C1 segment of cervical spinal cord (tissue), 14 donors: ENCODE measurements around the gene OSGIN1.

Source experiments
- DNase-seq, 14 donors: peaks; one replicate each; lab custom pipeline; 2025; lab: John Stamatoyannopoulos, UW

The OSGIN1 gene, protein sequence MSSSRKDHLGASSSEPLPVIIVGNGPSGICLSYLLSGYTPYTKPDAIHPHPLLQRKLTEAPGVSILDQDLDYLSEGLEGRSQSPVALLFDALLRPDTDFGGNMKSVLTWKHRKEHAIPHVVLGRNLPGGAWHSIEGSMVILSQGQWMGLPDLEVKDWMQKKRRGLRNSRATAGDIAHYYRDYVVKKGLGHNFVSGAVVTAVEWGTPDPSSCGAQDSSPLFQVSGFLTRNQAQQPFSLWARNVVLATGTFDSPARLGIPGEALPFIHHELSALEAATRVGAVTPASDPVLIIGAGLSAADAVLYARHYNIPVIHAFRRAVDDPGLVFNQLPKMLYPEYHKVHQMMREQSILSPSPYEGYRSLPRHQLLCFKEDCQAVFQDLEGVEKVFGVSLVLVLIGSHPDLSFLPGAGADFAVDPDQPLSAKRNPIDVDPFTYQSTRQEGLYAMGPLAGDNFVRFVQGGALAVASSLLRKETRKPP

DNA sequence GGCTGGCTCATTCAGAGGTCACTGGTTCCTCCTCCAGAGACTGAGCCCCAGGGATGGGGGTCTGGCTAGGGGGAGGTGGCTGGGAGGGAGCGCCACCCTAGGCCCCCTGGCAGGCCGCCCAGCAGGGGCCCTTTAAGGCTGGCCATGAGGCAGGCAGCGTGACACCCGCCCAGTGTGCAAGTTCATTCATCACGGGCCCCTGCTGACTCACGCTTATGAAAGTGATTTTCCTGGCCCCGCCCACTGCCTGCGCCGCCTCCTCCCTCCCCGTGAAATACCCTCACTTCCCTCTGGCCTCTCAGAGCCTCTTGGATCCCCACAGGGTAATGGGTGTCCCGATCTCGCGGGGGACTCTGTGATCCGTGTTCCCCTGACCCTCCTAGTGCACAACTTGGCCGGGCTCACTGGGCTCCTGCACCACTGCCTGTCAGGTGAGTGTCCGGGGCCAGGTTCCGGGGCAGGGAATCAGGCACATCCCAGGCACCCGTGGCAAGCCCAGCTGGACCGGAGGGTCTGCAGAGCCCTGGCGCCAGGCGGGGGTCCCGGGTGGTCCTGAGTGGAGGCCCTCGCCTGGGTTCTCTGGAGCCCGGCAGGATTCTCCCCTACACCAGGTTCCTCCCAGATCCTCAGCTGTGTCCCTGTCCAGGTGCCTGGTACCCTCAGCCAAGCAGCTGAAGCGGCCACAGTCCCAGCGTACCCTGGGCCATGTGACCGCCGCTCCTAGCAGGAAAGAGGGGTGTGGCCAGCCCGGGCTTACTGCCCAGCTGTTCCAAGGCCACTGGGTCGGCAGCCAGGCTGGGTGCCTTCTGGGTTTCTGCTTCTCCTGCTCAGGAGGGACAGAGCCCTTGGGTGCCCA, at the start of gene OSGIN1:
Gene OSGIN1 (plus strand): TSS at position 301 of the 856 bp plus-strand sequence. CDS start 4,432 bp downstream, outside the sequence.
- DNase-seq, result peak in 13 of 14 donors; percentile 9 to 90 (median 71)

DNA sequence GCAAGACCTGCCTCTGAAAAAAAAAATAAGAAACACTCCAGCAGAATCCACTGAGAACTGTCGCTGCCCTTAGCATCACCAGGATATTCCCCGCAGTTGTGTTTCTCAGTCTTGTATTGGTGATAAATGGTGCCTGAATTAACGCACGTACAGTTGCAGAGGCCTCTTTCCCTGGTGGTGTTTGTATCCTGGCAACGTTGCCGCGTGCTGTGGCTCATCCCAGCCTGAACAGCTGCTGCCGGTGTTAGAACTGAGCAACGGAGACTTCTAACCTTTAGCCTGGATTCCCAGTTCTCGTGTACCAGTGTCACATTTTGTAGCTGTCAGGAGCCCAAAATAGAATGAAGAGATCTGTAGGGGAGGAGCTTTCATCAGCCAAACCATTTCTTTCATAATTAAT, 49.3 kb upstream of the OSGIN1 start:
- DNase-seq, result peak in 4 of 14 donors; percentile 12 to 20 (median 15)

DNA sequence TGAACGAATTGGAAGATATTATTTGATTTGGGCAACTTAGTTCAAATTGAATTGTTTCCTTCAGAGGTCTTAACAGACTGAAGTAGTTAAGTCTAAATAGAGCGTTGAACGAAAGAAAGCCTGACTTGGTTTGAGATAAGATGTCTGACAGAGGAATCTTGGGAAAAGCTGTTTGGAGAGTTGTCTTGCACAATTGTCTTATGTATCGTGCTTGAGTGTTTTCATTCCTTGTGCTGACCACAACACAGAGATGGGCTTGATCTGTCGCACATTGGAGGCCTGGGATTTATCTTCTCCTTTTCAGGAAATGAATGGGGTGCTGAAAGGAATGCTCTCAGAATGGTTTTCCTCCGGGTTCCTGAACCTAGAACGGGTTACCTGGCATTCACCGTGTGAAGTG, 46.4 kb upstream of the OSGIN1 start:
- DNase-seq, result no peak

DNA sequence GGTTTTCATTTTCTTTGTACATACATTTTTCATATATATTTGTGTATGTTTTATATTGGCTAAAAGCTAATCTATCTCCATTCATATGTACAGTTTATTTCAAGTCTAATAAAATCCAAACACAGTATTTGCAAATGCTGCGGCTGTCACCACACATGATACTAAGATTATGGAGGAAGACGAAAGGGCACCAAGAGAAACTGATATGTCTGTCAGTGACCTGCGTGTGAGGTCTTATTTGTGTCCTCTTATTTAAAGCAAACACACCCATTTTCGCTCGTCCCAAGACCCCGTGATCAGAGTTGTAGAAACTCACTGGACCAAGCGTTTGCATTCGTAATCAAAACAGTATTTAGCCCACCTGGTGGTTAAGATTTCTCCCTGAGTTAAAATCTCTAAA, 45.9 kb upstream of the OSGIN1 start:
- DNase-seq, result no peak

DNA sequence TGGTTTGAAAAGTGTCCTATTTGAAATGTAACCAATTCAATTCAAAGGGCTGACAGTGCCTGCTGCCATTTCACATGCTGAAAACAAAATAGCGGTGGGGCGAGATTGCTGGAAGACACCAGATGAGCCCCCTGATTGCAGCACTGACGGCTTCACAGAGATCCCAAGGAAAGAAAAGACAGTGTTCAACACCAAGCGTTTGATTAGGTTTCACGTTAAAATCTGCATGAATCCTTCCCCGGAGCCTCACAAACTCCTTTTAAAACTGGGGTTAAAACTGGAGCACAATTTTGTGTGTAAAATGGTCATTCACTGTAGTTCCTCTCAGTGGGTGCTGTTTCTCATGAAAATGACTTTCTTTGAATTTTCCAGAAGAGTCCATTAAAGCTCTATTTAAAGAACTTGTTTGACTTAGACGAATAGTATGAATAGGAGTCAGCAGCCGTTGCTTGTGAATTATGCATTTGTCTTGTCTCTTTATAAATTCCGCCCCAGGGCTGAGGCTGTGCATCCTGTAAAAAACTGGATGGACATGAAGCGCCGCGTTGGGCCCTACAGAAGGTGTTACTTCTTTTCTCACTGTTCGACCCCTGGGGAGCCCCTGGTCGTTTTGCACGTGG, 45.3 kb upstream of the OSGIN1 start:
- DNase-seq, result no peak

DNA sequence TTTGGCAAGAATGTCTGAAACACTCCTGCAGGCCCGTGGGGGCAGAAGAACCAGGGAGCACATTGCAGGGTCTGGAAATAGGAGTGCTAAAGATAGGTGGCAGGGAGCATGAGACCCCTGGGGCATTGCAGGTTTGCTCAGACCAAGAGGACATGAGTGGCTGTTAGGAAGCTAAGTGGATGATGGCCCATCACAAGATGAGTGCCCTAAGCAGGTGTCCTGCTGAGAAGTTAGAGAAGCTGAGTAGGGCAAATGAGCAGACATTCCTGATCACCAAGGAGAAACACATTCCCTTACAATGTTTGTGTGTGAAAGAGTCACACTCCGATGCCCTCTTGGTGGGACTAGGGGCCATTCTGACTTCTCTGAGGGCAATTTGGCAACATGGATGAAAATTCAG, 44.2 kb upstream of the OSGIN1 start:
- no peak for DNase-seq

DNA sequence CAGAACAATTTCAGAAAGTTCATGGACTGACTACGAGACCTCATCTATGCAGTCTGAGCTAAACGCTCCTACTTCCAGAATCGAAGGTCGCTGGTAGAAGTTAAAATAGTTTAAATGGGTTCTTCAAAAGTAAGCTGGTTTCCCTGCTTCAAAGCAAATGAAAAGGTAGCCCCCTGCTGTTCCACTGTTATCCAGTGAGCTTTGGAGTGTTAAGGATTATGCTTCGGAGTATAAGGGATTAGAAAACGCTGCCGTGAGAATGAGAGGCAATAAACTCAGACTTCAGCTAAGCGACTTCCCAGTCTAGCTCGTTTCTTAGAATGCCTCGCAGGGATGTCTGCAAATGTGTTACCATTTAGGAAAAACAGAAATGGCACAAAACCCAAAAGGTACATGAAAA, 41.8 kb upstream of the OSGIN1 start:
- DNase-seq, result no peak

DNA sequence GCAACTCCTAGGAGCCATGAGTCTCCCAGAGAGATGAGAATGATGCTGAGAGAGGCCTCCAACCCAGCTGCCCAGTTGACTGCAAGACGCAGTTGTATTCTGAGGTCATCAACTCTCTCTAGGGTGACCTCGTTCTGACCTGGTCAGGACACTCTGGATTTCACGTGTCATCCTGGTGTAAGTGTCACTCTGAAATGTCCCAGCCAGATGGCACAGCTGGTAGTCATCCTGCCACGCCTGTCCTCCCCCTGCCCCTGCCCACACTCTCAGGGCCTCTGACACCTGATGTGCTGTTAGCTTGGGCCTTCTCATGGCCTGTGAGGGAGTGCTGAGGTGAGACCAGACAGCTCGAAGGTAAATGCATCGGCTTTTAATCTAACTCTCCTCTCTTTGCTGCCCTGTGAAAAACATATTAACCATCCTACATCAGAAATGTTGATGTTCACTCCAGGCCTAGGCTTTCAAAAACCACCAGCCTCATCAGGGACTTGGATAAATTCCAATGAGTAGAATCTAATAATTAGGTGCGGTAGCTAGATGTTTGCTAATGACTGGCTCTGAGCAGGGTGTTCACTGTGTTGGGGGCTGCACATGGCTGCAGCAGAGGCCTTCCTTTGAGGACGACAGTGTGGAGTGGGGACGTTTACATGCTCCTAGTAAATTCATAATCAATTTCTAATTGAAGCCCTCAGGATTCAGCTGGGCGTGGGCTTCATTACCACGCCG, 40.4 kb upstream of the OSGIN1 start:
- no peak for DNase-seq

DNA sequence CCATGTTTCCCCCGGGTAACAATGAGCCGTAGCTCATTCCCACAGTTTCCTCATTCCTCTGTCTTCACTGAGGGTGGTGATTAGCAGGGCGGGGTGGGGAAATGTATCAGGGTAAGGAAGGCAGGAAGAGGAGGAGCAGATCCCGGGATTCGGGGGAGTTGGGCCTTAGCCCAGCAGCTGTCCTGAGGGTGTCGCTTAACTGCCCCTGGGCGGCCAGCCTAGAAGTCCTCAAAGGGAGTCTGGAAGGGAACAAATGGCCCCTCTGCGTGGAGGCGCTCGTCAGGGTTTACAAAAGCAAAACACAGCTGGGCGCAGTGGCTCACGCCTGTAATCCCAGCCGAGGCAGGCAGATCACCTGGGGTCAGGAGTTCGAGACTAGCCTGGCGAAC, 39.8 kb upstream of the OSGIN1 start:
- no peak for DNase-seq

DNA sequence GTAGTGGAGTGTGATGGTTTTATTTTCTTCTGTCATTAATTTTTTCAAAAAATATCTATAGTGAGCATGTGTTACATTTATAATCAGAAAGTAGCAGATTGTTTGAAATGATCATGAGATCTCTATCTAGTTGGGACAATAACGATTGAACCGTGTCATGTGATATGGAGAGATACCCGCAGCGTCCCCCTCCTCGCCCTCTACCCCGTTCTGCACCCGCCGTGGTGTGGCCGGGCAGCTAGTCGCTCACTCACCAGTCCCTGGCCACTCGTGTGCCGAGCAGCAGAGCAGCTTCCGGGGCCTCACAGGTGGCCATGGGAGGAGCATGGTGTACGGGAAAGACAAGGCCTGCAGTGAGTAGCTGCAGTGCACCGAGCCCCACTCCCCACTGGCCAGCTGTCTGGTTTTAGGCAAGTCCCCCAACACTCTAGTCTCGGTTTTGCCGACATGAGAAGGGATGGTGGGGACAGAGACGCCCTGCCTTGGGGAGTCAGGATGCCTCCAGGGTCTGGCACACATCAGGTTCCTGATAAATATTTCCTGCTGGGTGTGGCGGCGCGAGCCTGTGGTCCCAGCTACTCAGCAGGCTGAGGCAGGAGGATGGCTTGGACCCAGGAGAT, 38.8 kb upstream of the OSGIN1 start:
- no peak for DNase-seq

DNA sequence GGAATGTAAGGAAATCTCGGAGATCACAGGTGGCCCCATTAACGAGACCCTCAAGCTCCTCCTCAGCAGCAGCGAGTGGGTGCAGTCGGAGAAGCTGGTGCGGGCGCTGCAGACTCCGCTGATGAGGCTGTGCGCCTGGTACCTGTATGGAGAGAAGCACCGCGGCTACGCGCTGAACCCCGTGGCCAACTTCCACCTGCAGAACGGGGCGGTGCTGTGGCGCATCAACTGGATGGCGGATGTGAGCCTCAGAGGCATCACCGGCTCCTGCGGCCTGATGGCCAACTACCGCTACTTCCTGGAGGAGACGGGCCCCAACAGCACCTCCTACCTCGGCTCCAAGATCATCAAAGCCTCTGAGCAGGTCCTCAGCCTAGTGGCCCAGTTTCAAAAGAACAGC, 38.0 kb upstream of the OSGIN1 start:
- DNase-seq, result no peak

DNA sequence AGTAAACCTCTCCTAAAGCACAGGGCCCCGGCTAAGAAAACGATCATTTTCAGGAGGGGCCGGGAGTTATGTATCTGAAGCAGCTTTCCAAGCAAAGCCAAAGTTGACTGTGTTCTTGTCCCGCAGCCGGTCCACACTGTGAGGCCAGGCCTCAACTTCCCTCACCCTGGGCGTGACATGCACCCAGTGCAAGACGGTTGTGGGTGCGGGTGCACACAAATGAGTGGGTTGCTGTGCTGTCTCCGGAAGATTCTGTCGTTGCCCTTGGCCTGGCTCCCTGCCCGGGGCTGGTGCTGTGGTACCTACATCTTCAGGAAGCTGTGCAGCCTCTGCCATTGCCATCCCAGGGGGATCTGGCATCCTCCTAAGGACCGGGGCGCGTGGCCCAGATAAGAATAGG, 37.5 kb upstream of the OSGIN1 start:
- DNase-seq, result no peak

DNA sequence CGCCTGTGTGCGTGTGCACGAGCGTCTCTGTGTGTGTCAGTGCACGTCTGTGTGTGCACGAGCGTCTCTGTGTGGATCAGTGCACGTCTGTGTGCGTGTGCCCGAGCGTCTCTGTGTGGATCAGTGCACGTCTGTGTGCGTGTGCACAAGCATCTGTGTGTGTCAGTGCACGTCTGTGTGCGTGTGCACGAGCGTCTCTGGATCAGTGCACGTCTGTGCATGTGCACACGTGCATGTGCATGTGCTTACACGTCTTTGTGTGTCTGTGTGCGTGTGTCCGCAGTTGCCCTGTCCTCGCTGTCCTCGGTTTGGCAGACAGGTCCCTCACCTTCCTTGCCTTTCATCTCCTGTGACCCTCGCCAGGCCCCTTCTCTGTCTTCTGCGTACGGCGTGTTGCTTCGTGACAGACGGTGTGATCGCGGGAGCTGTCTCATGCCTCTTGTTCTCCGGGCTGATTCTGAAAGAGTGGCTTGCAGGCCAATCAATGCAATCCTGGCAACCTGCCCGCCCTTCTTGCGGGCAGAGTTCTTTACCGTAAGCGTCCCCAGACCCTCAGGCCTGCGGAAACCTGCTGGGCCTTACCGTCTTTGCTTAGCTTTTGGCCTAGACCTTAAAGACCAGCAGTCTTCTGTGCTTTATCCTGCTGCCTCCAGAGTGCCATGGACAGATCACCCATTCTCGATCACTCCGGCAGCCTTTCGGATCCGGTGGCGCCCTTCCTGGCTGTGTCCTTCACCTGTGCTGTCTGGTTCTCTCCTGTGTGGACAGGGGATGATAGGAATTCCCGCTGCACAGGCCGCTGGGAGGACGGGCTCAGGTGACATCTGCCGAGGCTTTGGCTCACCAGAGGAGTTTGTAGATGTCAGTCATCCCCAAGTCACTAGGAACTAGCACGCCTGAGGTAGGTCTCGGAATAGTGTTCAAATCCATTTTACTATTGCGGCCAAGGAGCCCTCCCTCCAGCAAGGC, 35.6 kb upstream of the OSGIN1 start:
- no peak for DNase-seq

DNA sequence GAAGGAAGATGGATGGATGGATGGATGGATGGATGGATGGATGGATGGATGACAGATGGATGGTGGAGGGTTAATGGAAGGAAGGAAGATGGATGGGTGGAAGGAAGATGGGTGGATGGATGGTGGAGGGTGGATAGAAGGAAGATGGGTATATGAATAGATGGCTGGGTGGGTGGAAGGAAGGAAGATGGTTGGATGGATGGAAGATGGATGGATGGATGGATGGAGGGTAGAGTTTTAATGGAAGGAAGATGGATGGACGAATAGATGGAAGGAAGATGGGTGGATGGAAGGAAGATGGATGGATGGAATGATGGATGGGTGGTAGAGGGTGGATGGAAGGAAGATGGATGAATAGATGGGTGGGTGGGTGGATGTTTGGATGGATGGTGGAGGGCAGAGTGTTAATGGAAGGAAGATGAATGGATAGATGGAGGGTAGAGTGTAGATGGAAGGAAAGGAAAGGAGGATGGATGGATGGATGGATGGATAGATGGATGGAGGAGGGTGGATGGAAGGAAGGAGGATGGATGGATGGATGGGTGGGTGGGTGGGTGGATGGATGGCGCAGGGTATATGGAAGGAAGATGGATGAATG, 32.0 kb upstream of the OSGIN1 start:
- DNase-seq, result no peak

DNA sequence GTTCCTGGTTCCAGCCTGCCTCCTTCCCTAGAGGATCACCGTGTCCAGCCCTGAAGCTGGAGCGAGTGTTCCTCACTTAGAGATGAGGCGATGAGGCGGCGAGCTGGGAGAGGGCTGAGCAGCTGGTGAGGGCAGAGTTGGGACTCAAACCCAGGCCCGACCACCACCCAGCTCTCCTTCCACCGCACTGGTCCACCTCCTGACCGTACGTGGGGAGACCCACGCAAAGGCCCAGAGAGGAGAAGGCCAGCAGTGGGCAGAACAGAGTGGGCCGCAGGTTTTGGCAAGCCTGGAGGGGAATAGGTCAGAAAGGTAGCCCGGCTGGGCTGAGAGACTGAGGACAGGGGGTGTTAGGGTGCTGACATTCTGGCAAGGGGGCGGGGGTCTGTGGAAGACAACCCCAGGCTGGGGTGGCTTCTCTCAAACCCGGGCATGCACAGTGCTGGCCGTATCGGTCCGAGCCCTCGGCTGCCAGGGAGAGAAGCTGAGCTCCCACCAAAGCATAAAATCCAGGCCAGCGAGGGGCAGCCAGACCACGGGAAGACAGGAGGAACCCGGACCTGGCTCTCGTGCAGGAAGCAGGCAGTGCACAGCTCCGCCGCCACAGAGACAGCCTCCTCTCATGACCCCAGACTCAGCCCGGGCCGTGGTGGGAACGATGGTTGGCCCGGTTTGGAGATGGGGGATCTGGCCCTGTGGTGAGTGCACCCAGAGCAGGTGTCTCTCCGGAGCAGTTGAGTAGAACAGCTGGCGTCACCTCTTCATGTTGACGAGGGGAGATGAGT, 29.3 kb upstream of the OSGIN1 start:
- DNase-seq, result no peak

DNA sequence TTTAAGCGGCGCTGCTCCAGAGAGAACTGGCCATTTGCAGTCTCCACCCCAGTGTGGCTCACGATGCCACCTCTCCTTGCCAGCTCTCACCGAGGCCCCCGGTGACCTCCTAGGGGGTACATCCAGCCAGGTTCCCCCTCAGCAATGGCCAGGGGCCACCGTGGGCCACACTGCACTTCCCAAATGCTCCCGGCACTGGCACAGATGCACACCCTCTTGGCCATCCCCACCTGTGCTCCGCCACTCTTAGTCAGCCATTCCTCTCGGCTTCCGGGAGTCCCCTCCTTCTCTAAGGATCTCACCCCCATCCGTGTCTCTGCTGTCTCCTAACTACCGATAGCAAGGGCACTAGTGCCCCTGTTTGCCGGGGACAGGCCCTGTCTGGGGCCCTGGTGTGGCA, 28.4 kb upstream of the OSGIN1 start:
- no peak for DNase-seq

DNA sequence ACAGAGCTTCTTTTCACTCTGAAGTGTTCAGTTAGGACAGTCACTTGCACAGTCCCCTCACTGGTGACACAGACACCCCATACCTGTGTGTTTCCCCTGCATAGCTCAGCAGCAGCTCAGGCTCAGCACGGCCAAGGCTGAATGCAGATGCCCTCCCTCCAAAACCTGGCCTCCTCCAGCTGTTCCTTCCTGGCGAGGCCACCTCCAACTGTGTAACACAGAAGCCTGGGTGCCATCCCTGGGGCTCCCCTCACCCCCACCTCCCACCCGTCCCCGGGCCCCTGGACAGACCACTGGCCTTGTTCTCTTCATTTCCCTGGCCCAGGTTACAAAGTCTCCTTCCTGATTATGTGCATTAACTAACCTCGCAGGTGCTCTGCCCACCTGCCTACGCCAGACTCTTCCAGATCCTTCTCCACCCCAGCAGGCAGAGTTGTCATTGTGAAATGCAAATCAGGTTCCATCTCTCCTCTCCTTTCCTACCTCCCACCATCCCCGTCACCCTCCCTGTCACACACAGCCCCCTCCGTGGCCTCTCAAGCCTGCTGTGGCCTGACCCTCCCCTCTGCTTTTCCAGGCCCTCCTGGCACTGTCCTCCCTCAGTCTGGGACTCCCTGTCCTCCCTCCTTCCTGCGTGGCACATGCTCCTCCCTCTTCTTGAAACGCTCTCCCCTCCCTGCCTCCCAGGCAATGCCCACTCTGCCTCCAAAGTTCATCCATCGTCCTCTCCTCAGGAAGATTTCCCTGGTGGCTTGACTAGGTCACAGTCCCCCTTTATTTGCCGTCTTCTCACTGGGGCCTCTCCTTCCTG, 27.7 kb upstream of the OSGIN1 start:
- no peak for DNase-seq
